Keratinocyte (primary cell): ENCODE data around the gene ARFGAP3. TPM values are rescaled to one million over a fixed set of nuclear protein-coding genes. Genes with fewer than 3 reads are reported as not detected.

ENCODE experiments used
- DNase-seq: peaks from one replicate; pipeline ENCODE4 v3.0.0-alpha.2; 2011; ENCODE audit warnings: low read depth, missing footprints, low spot score
- FAIRE-seq: peaks from 2 replicates; lab custom pipeline; 2011; peaks lifted over from hg19 to GRCh38; lab: Jason Lieb, UNC
- H2AFZ ChIP-seq: 2 replicates; pipeline ENCODE4 v1.6.0; 2012; ENCODE audit warnings: low read length, control low read depth, inconsistent platforms; ENCODE audit not compliant: control insufficient read depth
- H3K27ac ChIP-seq: 2 replicates; pipeline ENCODE4 v1.5.1; 2011; ENCODE audit warnings: low read length; ENCODE audit not compliant: control insufficient read depth, insufficient read depth
- H3K27me3 ChIP-seq: 3 replicates; pipeline ENCODE4 v1.6.0; 2011; ENCODE audit warnings: low read length; ENCODE audit not compliant: control insufficient read depth, insufficient read depth; ENCODE audit errors: extremely low read depth
- H3K36me3 ChIP-seq, 2 experiments: 2 replicates in 1 of 2; 3 replicates in 1 of 2; pipeline ENCODE4 v1.5.1; 2011; ENCODE audit warnings: low read length in 2 of 2, mild to moderate bottlenecking in 1 of 2; ENCODE audit not compliant: control insufficient read depth in 2 of 2, insufficient read depth in 2 of 2; ENCODE audit errors: extremely low read depth in 1 of 2
- H3K4me1 ChIP-seq: 3 replicates; pipeline ENCODE4 v1.5.1; 2011; ENCODE audit warnings: low read length; ENCODE audit not compliant: control insufficient read depth, insufficient read depth; ENCODE audit errors: extremely low read depth
- H3K4me2 ChIP-seq: 3 replicates; pipeline ENCODE4 v1.6.0; 2011; ENCODE audit warnings: low read depth, low read length; ENCODE audit not compliant: control insufficient read depth, insufficient read depth; ENCODE audit errors: extremely low read depth
- H3K4me3 ChIP-seq, 3 experiments: fragments of 200-600 bp in 1 of 3; sonication (generic) in 1 of 3; 2 replicates in 2 of 3; 3 replicates in 1 of 3; pipeline ENCODE4 v1.5.1; 2011 to 2016; ENCODE audit warnings: low read length in 3 of 3, mild to moderate bottlenecking in 3 of 3, control low read depth in 2 of 3, inconsistent platforms in 1 of 3, low read depth in 1 of 3, mixed read lengths in 1 of 3, mixed run types in 1 of 3, moderate library complexity in 1 of 3; ENCODE audit not compliant: control insufficient read depth in 2 of 3, insufficient read depth in 2 of 3; ENCODE audit errors: extremely low read depth in 1 of 3
- H3K79me2 ChIP-seq: 2 replicates; pipeline ENCODE4 v1.6.0; 2012; ENCODE audit warnings: low read length; ENCODE audit not compliant: control insufficient read depth, insufficient read depth
- H3K9ac ChIP-seq: 3 replicates; pipeline ENCODE4 v1.6.0; 2011; ENCODE audit warnings: low read length; ENCODE audit not compliant: control insufficient read depth, insufficient read depth; ENCODE audit errors: extremely low read depth
- H3K9me1 ChIP-seq: 3 replicates; pipeline ENCODE4 v1.6.0; 2011; ENCODE audit warnings: low read length; ENCODE audit not compliant: control insufficient read depth, insufficient read depth; ENCODE audit errors: extremely low read depth
- H3K9me3 ChIP-seq: 2 replicates; pipeline ENCODE4 v1.5.1; 2012; ENCODE audit warnings: low read depth, low read length; ENCODE audit not compliant: control insufficient read depth
- H4K20me1 ChIP-seq: 3 replicates; pipeline ENCODE4 v1.6.0; 2011; ENCODE audit warnings: low read length; ENCODE audit not compliant: control insufficient read depth, insufficient read depth; ENCODE audit errors: extremely low read depth
- EZH2 ChIP-seq: IDR thresholded peaks from one replicate; pipeline ENCODE4 v1.6.1; 2012; ENCODE audit warnings: inconsistent platforms, mild to moderate bottlenecking, low read length, moderate library complexity
- dilution Hi-C: fragments of 300-500 bp; cut with MboI; formaldehyde crosslinking; loops from one replicate; pipeline ENCODE4 v1.7.0; 2020; ENCODE audit warnings: low sequenced_read_pairs; ENCODE audit not compliant: extremely low pct_ligation_motif_present
- polyA plus RNA-seq, 5 experiments: library from polyadenylated mRNA; depleted of rRNA in 3 of 5; stranded (reverse) in 3 of 5; stranded (forward) in 1 of 5; unstranded in 1 of 5; fragments of >200 nt; gene quantifications; 1 replicate in 1 of 5; 2 replicates in 3 of 5; 3 replicates in 1 of 5; pipeline versions ENCODE4 v1.2.1 to v1.2.3, GENCODE V29; 2011 to 2012; ENCODE audit warnings: missing spikeins in 2 of 5, low read depth in 1 of 5, low replicate concordance in 1 of 5
- TF ChIP-seq, protein P1 (sequence below), 3 experiments: IDR thresholded peaks in 1 of 3; conservative IDR thresholded peaks in 1 of 3; optimal IDR thresholded peaks in 1 of 3; 2 replicates in 2 of 3; 3 replicates in 1 of 3; pipeline versions ENCODE3 to v1.5.1; 2011; ENCODE audit warnings: low read length in 3 of 3, mild to moderate bottlenecking in 3 of 3, moderate library complexity in 2 of 3, control low read depth in 1 of 3, inconsistent platforms in 1 of 3; ENCODE audit not compliant: insufficient read depth in 2 of 3; ENCODE audit errors: extremely low read depth in 1 of 3

ARFGAP3 gene
- polyA plus RNA-seq, 1 donor (not counting 4 experiments of a cell fraction or from before 2014, with no cell fraction given) = 28.3 TPM

DNA sequence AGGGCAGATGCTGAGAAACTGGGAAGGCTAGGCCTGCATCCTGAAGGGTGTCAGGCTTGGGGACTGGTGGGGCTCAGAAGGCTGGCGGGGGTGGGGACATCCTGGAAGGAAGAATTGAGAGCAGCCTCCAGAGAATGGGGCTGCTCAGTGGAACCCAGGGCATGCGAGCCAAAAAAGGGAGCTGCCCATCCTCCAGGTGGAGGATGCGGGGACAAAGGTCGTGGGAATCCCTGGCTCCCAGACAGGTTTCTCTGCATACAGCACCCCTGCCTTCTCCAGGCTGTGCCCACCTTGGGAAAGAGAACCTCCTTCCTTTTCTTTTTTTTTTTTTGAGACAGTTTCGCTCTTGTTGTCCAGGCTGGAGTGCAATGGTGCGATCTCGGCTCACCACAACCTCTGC, 40.9 kb upstream of the ARFGAP3 start:
- Histone ChIP-seq H3K9me1 (no peaks in the 10 kb centered on the region), H3K79me2 (peaks cover 9% of the 10 kb centered on the region), H2AFZ (no peak overlapping the region), H3K27me3 (no peaks in the 10 kb centered on the region), H3K9me3 (no peaks in the 10 kb centered on the region), H4K20me1 (peaks cover 3% of the 10 kb centered on the region), H3K36me3 (peaks cover 5 to 7% of the 10 kb centered on the region in 2 experiments), H3K4me3 (no peak overlapping the region), H3K4me1 (no peaks in the 10 kb centered on the region), H3K27ac (no peak overlapping the region), H3K9ac (no peak overlapping the region), H3K4me2 (no peak overlapping the region)
- DNase-seq (no peak), FAIRE-seq (no peak)
- dilution Hi-C loops = no loop called here
- TF ChIP-seq, protein P1, sequence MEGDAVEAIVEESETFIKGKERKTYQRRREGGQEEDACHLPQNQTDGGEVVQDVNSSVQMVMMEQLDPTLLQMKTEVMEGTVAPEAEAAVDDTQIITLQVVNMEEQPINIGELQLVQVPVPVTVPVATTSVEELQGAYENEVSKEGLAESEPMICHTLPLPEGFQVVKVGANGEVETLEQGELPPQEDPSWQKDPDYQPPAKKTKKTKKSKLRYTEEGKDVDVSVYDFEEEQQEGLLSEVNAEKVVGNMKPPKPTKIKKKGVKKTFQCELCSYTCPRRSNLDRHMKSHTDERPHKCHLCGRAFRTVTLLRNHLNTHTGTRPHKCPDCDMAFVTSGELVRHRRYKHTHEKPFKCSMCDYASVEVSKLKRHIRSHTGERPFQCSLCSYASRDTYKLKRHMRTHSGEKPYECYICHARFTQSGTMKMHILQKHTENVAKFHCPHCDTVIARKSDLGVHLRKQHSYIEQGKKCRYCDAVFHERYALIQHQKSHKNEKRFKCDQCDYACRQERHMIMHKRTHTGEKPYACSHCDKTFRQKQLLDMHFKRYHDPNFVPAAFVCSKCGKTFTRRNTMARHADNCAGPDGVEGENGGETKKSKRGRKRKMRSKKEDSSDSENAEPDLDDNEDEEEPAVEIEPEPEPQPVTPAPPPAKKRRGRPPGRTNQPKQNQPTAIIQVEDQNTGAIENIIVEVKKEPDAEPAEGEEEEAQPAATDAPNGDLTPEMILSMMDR (optimal IDR thresholded peaks at IDR 0.05 in 1 of 3, IDR thresholded peaks at IDR 0.05 in 1 of 3, conservative IDR thresholded peaks at IDR 0.05 in 1 of 3; ENCODE audit: extremely low read depth in 1 of 3, insufficient read depth in 2 of 3, low read length in 3 of 3) = no peak
- no peak for TF ChIP-seq EZH2

DNA sequence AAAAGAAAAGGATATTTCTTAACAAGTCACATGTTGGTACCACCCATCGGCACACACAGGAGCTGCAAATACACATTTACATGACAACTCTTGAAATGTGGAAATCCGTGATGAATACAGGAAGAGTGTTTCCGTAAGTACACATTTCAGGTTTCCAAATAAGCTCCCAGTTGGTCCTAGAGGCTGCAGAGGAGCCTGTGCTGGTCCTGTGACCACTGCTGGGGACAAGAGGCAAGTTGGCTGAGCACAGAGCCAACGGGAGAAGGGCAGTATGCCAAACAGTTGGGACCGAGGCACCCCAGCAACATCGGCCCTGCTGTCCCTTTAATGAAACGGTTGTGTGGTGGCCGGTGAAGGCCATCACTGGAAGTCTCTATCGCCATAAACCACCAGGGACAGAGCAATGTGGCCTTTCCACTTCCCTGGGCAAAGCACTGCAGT, 38.5 kb upstream of the ARFGAP3 start:
- no peaks in the 10 kb centered on the region for H3K27me3 ChIP-seq
- no peaks in the 10 kb centered on the region for H3K4me1 ChIP-seq
- H3K79me2 ChIP-seq = peaks cover 11% of the 10 kb centered on the region
- no peaks in the 10 kb centered on the region for H3K9me3 ChIP-seq
- H3K9ac ChIP-seq = no peak overlapping the region
- H3K9me1 ChIP-seq = no peaks in the 10 kb centered on the region
- FAIRE-seq = no peak
- dilution Hi-C loops = no loop called here
- H4K20me1 ChIP-seq = peaks cover 3% of the 10 kb centered on the region
- TF ChIP-seq, protein P1 (optimal IDR thresholded peaks at IDR 0.05 in 1 of 3, IDR thresholded peaks at IDR 0.05 in 1 of 3, conservative IDR thresholded peaks at IDR 0.05 in 1 of 3; ENCODE audit: extremely low read depth in 1 of 3, insufficient read depth in 2 of 3, low read length in 3 of 3) = no peak
- TF ChIP-seq EZH2 = no peak
- no peak overlapping the region for H2AFZ ChIP-seq
- H3K4me3 ChIP-seq = no peak overlapping the region
- H3K4me2 ChIP-seq = no peak overlapping the region
- H3K36me3 ChIP-seq = peaks cover 0 to 12% of the 10 kb centered on the region in 2 experiments
- no peak for DNase-seq
- no peak overlapping the region for H3K27ac ChIP-seq
